GOT3 (cell line): ENCODE results near the gene ABT1.
A peak's percentile ranks its signal among the peaks of the same experiment; 100 is the strongest.
"Not testable (repeated sequence)": the region's sequence is repeated elsewhere in the genome, so short reads cannot be mapped to it uniquely, and the experiment has no call there.

ENCODE experiments used
- DNase-seq: peaks from one replicate; lab custom pipeline; 2025; ENCODE audit warnings: mixed read lengths; lab: John Stamatoyannopoulos, UW

Gene ABT1

GRCh38 chr6:26596579-26597388 is at the start of gene ABT1:
ABT1 (plus strand) TSS chr6:26596953; CDS start chr6:26596983, 30 bp downstream.
- DNase-seq: peak; percentile 87

- not testable (repeated sequence) for DNase-seq
These were observed 49.4 kb upstream of the ABT1 start for GRCh38 chr6:26547363-26547762.

- no peak for DNase-seq
These were observed 46.3 kb upstream of the ABT1 start for GRCh38 chr6:26550250-26550993.

- DNase-seq: no peak
These were observed 44.5 kb upstream of the ABT1 start for GRCh38 chr6:26552205-26552604.

- no peak for DNase-seq
These were observed 44.0 kb upstream of the ABT1 start for GRCh38 chr6:26552640-26553188.

- DNase-seq: peak; percentile 32
These were observed 43.5 kb upstream of the ABT1 start for GRCh38 chr6:26553264-26553634.

- peak; percentile 66 for DNase-seq
These were observed 42.9 kb upstream of the ABT1 start for GRCh38 chr6:26553635-26554446.

GRCh38 chr6:26554447-26554696 is 42.4 kb upstream of the ABT1 start:
- no peak for DNase-seq

- DNase-seq: no peak
These were observed 41.9 kb upstream of the ABT1 start for GRCh38 chr6:26554697-26555504.

GRCh38 chr6:26555505-26556262 is 41.1 kb upstream of the ABT1 start:
- no peak for DNase-seq

- DNase-seq: no peak
These were observed 40.3 kb upstream of the ABT1 start for GRCh38 chr6:26556263-26557070.

GRCh38 chr6:26561533-26562466 is 35.0 kb upstream of the ABT1 start:
- no peak for DNase-seq

GRCh38 chr6:26563488-26563887 is 33.3 kb upstream of the ABT1 start:
- no peak for DNase-seq

GRCh38 chr6:26568601-26569432 is 27.9 kb upstream of the ABT1 start:
- peak; percentile 69 for DNase-seq

- no peak for DNase-seq
These were observed 27.4 kb upstream of the ABT1 start for GRCh38 chr6:26569433-26569764.

GRCh38 chr6:26570027-26570809 is 26.5 kb upstream of the ABT1 start:
- DNase-seq: no peak

- peak; percentile 63 for DNase-seq
These were observed 25.0 kb upstream of the ABT1 start for GRCh38 chr6:26571592-26572296.
